ENCODE measurements around the gene ID2. TPM values are rescaled to one million over a fixed set of nuclear protein-coding genes. Genes with fewer than 3 reads are reported as not detected.
"Not testable (repeated sequence)": the region's sequence is repeated elsewhere in the genome, so short reads cannot be mapped to it uniquely, and the experiment has no call there.

The ID2 gene
- total RNA-seq, 1 donor from 2014 or later = 310 TPM

GRCh38 chr2:8721410-8721809 is 39.6 kb downstream of the ID2 start:
- TF ChIP-seq, protein P1, sequence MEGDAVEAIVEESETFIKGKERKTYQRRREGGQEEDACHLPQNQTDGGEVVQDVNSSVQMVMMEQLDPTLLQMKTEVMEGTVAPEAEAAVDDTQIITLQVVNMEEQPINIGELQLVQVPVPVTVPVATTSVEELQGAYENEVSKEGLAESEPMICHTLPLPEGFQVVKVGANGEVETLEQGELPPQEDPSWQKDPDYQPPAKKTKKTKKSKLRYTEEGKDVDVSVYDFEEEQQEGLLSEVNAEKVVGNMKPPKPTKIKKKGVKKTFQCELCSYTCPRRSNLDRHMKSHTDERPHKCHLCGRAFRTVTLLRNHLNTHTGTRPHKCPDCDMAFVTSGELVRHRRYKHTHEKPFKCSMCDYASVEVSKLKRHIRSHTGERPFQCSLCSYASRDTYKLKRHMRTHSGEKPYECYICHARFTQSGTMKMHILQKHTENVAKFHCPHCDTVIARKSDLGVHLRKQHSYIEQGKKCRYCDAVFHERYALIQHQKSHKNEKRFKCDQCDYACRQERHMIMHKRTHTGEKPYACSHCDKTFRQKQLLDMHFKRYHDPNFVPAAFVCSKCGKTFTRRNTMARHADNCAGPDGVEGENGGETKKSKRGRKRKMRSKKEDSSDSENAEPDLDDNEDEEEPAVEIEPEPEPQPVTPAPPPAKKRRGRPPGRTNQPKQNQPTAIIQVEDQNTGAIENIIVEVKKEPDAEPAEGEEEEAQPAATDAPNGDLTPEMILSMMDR (conservative IDR thresholded peaks at IDR 0.05) = no peak
- DNase-seq (ENCODE audit: extremely low spot score, unreplicated experiment) = no peak
- no peak overlapping the region for H3K4me3 Mint-ChIP-seq
- H3K36me3 Mint-ChIP-seq = no peaks in the 10 kb centered on the region
- no peak overlapping the region for H3K27ac Mint-ChIP-seq
- no peaks in the 10 kb centered on the region for H3K4me1 Mint-ChIP-seq (ENCODE audit: unreplicated experiment)
- H3K9me3 Mint-ChIP-seq = no peaks in the 10 kb centered on the region
- H3K27me3 Mint-ChIP-seq = no peaks in the 10 kb centered on the region

GRCh38 chr2:8722986-8723385 is 41.1 kb downstream of the ID2 start:
- no peaks in the 10 kb centered on the region for H3K4me1 Mint-ChIP-seq (ENCODE audit: unreplicated experiment)
- H3K27me3 Mint-ChIP-seq = no peaks in the 10 kb centered on the region
- no peaks in the 10 kb centered on the region for H3K9me3 Mint-ChIP-seq
- peaks cover under 1% of the 10 kb centered on the region for H3K36me3 Mint-ChIP-seq
- H3K27ac Mint-ChIP-seq = no peak overlapping the region
- no peak overlapping the region for H3K4me3 Mint-ChIP-seq
- TF ChIP-seq, protein P1 (conservative IDR thresholded peaks at IDR 0.05) = no peak
- DNase-seq (ENCODE audit: extremely low spot score, unreplicated experiment) = no peak

- Mint-ChIP-seq H3K27ac (no peak overlapping the region), H3K4me1 (ENCODE audit: unreplicated experiment) (no peaks in the 10 kb centered on the region), H3K36me3 (peaks cover 22% of the 10 kb centered on the region), H3K27me3 (no peaks in the 10 kb centered on the region), H3K9me3 (no peaks in the 10 kb centered on the region), H3K4me3 (no peak overlapping the region)
- TF ChIP-seq, protein P1 (conservative IDR thresholded peaks at IDR 0.05) = no peak
- no peak for DNase-seq (ENCODE audit: extremely low spot score, unreplicated experiment)
Observed at GRCh38 chr2:8725838-8726237, 44.0 kb downstream of the ID2 start.

DNA sequence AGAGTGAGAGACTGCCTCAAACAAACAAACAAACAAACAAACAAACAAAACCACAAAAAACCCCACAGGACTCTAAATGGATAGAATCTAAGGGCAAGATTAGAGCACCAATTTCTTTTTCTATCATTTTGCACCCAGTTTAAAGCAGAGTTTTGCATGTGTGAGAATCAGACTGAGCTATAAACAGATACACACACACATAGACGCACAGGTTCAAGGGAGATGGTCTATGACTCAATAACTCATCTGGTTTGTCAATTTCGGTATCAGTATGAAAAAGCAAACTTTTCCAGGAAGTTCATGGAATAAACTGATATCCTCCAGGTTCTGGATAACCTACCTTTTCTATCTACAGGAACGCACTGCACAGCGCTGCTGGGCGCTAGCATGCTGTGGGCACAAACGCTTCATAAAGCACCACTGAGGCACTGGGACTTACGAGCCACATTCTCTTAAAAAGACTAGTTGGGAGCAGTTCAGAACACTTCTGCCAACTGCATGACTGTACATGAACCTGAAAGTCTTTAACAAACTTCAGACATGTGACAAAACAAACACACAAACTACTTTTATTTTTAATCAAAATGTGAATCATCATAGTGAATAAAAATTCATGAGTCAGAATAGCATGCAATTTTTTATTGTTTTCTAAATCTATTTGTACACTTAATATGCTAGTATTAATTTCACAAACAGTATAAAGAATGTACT is 46.6 kb downstream of the ID2 start:
- Mint-ChIP-seq H3K27ac (no peak overlapping the region), H3K4me3 (no peak overlapping the region), H3K27me3 (no peaks in the 10 kb centered on the region), H3K36me3 (peaks cover 45% of the 10 kb centered on the region), H3K9me3 (no peaks in the 10 kb centered on the region), H3K4me1 (ENCODE audit: unreplicated experiment) (no peaks in the 10 kb centered on the region)
- DNase-seq (ENCODE audit: extremely low spot score, unreplicated experiment) = no peak
- TF ChIP-seq, protein P1 (conservative IDR thresholded peaks at IDR 0.05) = no peak

DNA sequence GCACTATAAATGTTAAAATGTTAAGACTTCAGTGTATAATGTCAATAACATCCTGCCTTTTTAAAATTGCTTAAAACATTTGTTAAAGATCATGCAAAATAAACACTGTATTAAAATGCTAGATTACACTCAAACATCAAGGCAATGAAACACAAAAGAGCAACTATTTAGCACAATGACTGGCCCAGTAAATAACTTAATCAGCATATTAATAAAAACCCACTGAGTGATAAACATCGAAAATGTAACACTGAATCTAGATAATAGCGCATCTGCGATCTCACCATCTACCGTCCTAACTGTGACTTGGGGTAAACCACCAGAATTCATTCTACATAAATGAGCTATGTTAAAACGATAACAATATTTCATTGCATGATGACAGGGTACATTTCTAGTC is 47.2 kb downstream of the ID2 start:
- H3K4me3 Mint-ChIP-seq; H3K4me1 Mint-ChIP-seq (ENCODE audit: unreplicated experiment); H3K27ac Mint-ChIP-seq; H3K27me3 Mint-ChIP-seq; DNase-seq (ENCODE audit: extremely low spot score, unreplicated experiment); H3K9me3 Mint-ChIP-seq: not testable (repeated sequence)
- peaks cover 49% of the 10 kb centered on the region for H3K36me3 Mint-ChIP-seq

DNA sequence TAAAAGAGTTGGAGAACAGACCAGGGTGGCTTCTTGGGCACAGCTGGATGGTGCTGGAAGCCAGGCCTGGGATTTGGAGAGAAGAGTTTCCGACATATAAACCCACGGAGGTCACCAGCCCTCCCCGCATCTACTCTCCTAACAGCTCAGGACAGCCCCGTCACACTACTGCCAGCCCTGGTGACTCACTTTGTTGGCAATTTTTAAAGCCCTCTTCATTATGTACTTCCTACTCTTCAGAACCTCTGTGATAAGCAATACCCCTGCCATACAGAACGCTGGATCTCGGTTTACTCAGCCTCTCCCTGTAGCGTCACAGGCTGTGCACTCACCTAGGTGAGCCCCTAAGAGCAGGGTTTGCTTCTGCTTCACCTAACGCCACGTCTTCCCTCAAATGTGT is 48.1 kb downstream of the ID2 start:
- Mint-ChIP-seq H3K27me3 (no peaks in the 10 kb centered on the region), H3K4me3 (no peak overlapping the region), H3K9me3 (no peaks in the 10 kb centered on the region), H3K27ac (no peak overlapping the region), H3K36me3 (peaks cover 49% of the 10 kb centered on the region), H3K4me1 (ENCODE audit: unreplicated experiment) (no peaks in the 10 kb centered on the region)
- TF ChIP-seq, protein P1 (conservative IDR thresholded peaks at IDR 0.05) = no peak
- no peak for DNase-seq (ENCODE audit: extremely low spot score, unreplicated experiment)

Measured in type B pancreatic cell (in vitro differentiated cells).